ENCODE data around the gene NEMP1.
"Not testable (repeated sequence)": the region's sequence is repeated elsewhere in the genome, so short reads cannot be mapped to it uniquely, and the experiment has no call there.

The NEMP1 gene

DNA sequence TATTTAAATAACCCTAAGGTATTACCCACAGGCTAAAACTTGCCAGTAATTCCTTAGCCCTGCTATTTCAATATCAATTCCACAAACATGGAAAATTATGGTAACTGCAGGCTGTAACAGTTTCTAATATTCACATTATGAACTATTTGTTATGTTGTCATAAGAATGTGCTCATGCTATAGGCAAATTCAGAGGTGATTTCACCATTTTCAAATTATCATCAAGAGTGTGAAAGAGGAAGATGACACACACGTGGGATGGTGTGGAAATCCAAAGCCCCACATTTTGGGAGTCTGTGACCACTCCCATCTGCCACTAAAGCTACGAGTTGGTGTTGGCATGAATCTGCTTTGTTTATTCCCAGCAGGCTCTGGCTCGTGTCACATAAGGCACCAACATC lies 22.8 kb downstream of the NEMP1 start:
- Histone ChIP-seq H3K23ac (ENCODE audit: low read depth, low read length, poor library complexity) (no peak overlapping the region), H3K79me1 (ENCODE audit: low read depth, low read length) (no peaks in the 10 kb centered on the region), H2AK5ac (ENCODE audit: low read depth, low read length) (no peak overlapping the region), H2BK120ac (ENCODE audit: low read depth, low read length) (no peak overlapping the region), H3K18ac (ENCODE audit: low read length) (no peak overlapping the region), H3K27ac (replicated peaks; ENCODE audit: low read length) (no peak overlapping the region), H3K14ac (ENCODE audit: low read length) (no peak overlapping the region), H3K4me2 (ENCODE audit: insufficient read depth, low read length, poor library complexity, severe bottlenecking) (no peak overlapping the region), H3K27me3 (ENCODE audit: control insufficient read depth in 3 of 3, insufficient read depth in 3 of 3, low read depth in 1 of 3, low read length in 3 of 3) (no peaks in the 10 kb centered on the region), H2AFZ (ENCODE audit: low read length) (no peak overlapping the region), H3K9ac (ENCODE audit: low read depth, low read length, poor library complexity) (no peak overlapping the region), H4K91ac (ENCODE audit: low read depth, low read length, poor library complexity) (no peak overlapping the region), H3K4me1 (ENCODE audit: control insufficient read depth in 2 of 2, insufficient read depth in 1 of 2, low read depth in 1 of 2, low read length in 2 of 2) (no peaks in the 10 kb centered on the region), H3K36me3 (replicated peaks in 1 of 2; ENCODE audit: control insufficient read depth in 2 of 2, insufficient read depth in 2 of 2, low read length in 2 of 2) (peaks cover 27 to 63% of the 10 kb centered on the region in 2 donors), H2BK15ac (ENCODE audit: low read length) (no peak overlapping the region), H4K8ac (ENCODE audit: low read depth, low read length) (no peak overlapping the region), H2BK5ac (ENCODE audit: low read length) (no peak overlapping the region), H3K9me3 (replicated peaks in 1 of 2; ENCODE audit: control insufficient read depth in 2 of 2, insufficient read depth in 1 of 2, low read depth in 1 of 2, low read length in 2 of 2) (peaks cover 0 to 3% of the 10 kb centered on the region in 2 donors), H2BK12ac (ENCODE audit: low read length) (no peak overlapping the region), H3K4me3 (ENCODE audit: low read length in 2 of 2) (no peak overlapping the region), H3K4ac (ENCODE audit: low read length) (no peak overlapping the region)
- DNase-seq (ENCODE audit: low spot score): no peak
- no CpG with 5 or more reads among the region's 3 CpGs for WGBS, 2 donors (ENCODE audit: extremely low coverage in 2 of 2, insufficient read length in 2 of 2, insufficient replicate concordance in 1 of 2)

GRCh38 chr12:57053901-57054300 lies 24.7 kb downstream of the NEMP1 start:
- not testable (repeated sequence) for H2BK12ac ChIP-seq (ENCODE audit: low read length); H2BK15ac ChIP-seq (ENCODE audit: low read length); H3K79me1 ChIP-seq (ENCODE audit: low read depth, low read length); H3K9ac ChIP-seq (ENCODE audit: low read depth, low read length, poor library complexity); H3K9me3 ChIP-seq (replicated peaks in 1 of 2; ENCODE audit: control insufficient read depth in 2 of 2, insufficient read depth in 1 of 2, low read depth in 1 of 2, low read length in 2 of 2); H3K4me3 ChIP-seq (ENCODE audit: low read length in 2 of 2); H2AFZ ChIP-seq (ENCODE audit: low read length); H3K4ac ChIP-seq (ENCODE audit: low read length); H3K4me1 ChIP-seq (ENCODE audit: control insufficient read depth in 2 of 2, insufficient read depth in 1 of 2, low read depth in 1 of 2, low read length in 2 of 2); H4K91ac ChIP-seq (ENCODE audit: low read depth, low read length, poor library complexity); H3K27ac ChIP-seq (replicated peaks; ENCODE audit: low read length); H4K8ac ChIP-seq (ENCODE audit: low read depth, low read length); H2BK120ac ChIP-seq (ENCODE audit: low read depth, low read length); H2AK5ac ChIP-seq (ENCODE audit: low read depth, low read length); H3K4me2 ChIP-seq (ENCODE audit: insufficient read depth, low read length, poor library complexity, severe bottlenecking); H3K23ac ChIP-seq (ENCODE audit: low read depth, low read length, poor library complexity); H3K27me3 ChIP-seq (ENCODE audit: control insufficient read depth in 3 of 3, insufficient read depth in 3 of 3, low read depth in 1 of 3, low read length in 3 of 3); H2BK5ac ChIP-seq (ENCODE audit: low read length); DNase-seq (ENCODE audit: low spot score); H3K14ac ChIP-seq (ENCODE audit: low read length); H3K18ac ChIP-seq (ENCODE audit: low read length)
- no CpG with 5 or more reads among the region's 4 CpGs for WGBS, 2 donors (ENCODE audit: extremely low coverage in 2 of 2, insufficient read length in 2 of 2, insufficient replicate concordance in 1 of 2)
- peaks cover 16 to 44% of the 10 kb centered on the region in 2 donors for H3K36me3 ChIP-seq (replicated peaks in 1 of 2; ENCODE audit: control insufficient read depth in 2 of 2, insufficient read depth in 2 of 2, low read length in 2 of 2)

- H2AFZ ChIP-seq (ENCODE audit: low read length); H4K91ac ChIP-seq (ENCODE audit: low read depth, low read length, poor library complexity); H3K4me1 ChIP-seq (ENCODE audit: control insufficient read depth in 2 of 2, insufficient read depth in 1 of 2, low read depth in 1 of 2, low read length in 2 of 2); H2AK5ac ChIP-seq (ENCODE audit: low read depth, low read length); H3K79me1 ChIP-seq (ENCODE audit: low read depth, low read length); H2BK15ac ChIP-seq (ENCODE audit: low read length); H2BK120ac ChIP-seq (ENCODE audit: low read depth, low read length); H3K4me3 ChIP-seq (ENCODE audit: low read length in 2 of 2); H2BK12ac ChIP-seq (ENCODE audit: low read length); H3K18ac ChIP-seq (ENCODE audit: low read length); H3K27me3 ChIP-seq (ENCODE audit: control insufficient read depth in 3 of 3, insufficient read depth in 3 of 3, low read depth in 1 of 3, low read length in 3 of 3); H3K23ac ChIP-seq (ENCODE audit: low read depth, low read length, poor library complexity); DNase-seq (ENCODE audit: low spot score); H3K27ac ChIP-seq (replicated peaks; ENCODE audit: low read length); H2BK5ac ChIP-seq (ENCODE audit: low read length); H3K9me3 ChIP-seq (replicated peaks in 1 of 2; ENCODE audit: control insufficient read depth in 2 of 2, insufficient read depth in 1 of 2, low read depth in 1 of 2, low read length in 2 of 2); H3K4ac ChIP-seq (ENCODE audit: low read length); H3K9ac ChIP-seq (ENCODE audit: low read depth, low read length, poor library complexity); H3K14ac ChIP-seq (ENCODE audit: low read length); H4K8ac ChIP-seq (ENCODE audit: low read depth, low read length); H3K4me2 ChIP-seq (ENCODE audit: insufficient read depth, low read length, poor library complexity, severe bottlenecking): not testable (repeated sequence)
- H3K36me3 ChIP-seq (replicated peaks in 1 of 2; ENCODE audit: control insufficient read depth in 2 of 2, insufficient read depth in 2 of 2, low read length in 2 of 2): peaks cover 9 to 36% of the 10 kb centered on the region in 2 donors
- WGBS, 2 donors (ENCODE audit: extremely low coverage in 2 of 2, insufficient read length in 2 of 2, insufficient replicate concordance in 1 of 2): no CpG with 5 or more reads among the region's 4 CpGs
Observed at GRCh38 chr12:57053146-57053545, 25.4 kb downstream of the NEMP1 start.

DNA sequence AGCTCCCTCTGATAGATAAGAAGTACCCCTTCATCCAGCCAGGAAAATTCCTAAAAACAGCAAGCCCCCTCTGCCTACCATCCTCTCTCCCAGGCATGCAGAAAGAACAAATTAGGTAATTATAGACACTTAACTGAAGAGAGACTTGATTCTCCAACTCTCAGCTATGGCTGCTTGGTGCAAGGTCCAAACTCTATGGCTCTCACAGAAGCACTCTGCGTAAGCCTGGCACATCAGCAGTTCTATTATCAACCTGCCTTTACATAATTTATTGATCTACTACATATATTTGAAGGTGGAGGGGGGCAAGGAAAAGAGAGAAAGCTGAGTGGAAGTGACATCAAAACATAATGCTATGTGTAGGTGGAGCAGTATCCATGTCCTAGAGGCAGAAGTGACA lies 27.6 kb downstream of the NEMP1 start:
- Histone ChIP-seq H3K4ac (ENCODE audit: low read length) (no peak overlapping the region), H2BK5ac (ENCODE audit: low read length) (no peak overlapping the region), H3K23ac (ENCODE audit: low read depth, low read length, poor library complexity) (no peak overlapping the region), H3K9ac (ENCODE audit: low read depth, low read length, poor library complexity) (no peak overlapping the region), H3K18ac (ENCODE audit: low read length) (no peak overlapping the region), H3K9me3 (replicated peaks in 1 of 2; ENCODE audit: control insufficient read depth in 2 of 2, insufficient read depth in 1 of 2, low read depth in 1 of 2, low read length in 2 of 2) (peaks cover 0 to 3% of the 10 kb centered on the region in 2 donors), H2BK12ac (ENCODE audit: low read length) (no peak overlapping the region), H3K4me3 (ENCODE audit: low read length in 2 of 2) (no peak overlapping the region), H3K27me3 (ENCODE audit: control insufficient read depth in 3 of 3, insufficient read depth in 3 of 3, low read depth in 1 of 3, low read length in 3 of 3) (peaks cover 0 to 17% (median 0%) of the 10 kb centered on the region in 3 experiments), H2BK120ac (ENCODE audit: low read depth, low read length) (no peak overlapping the region), H3K4me2 (ENCODE audit: insufficient read depth, low read length, poor library complexity, severe bottlenecking) (no peak overlapping the region), H3K4me1 (ENCODE audit: control insufficient read depth in 2 of 2, insufficient read depth in 1 of 2, low read depth in 1 of 2, low read length in 2 of 2) (peaks cover 0 to 2% of the 10 kb centered on the region in 2 donors), H2AFZ (ENCODE audit: low read length) (no peak overlapping the region), H2BK15ac (ENCODE audit: low read length) (no peak overlapping the region), H3K14ac (ENCODE audit: low read length) (no peak overlapping the region), H3K27ac (replicated peaks; ENCODE audit: low read length) (no peak overlapping the region), H4K91ac (ENCODE audit: low read depth, low read length, poor library complexity) (no peak overlapping the region), H2AK5ac (ENCODE audit: low read depth, low read length) (no peak overlapping the region), H3K36me3 (replicated peaks in 1 of 2; ENCODE audit: control insufficient read depth in 2 of 2, insufficient read depth in 2 of 2, low read length in 2 of 2) (peaks cover 0 to 15% of the 10 kb centered on the region in 2 donors), H4K8ac (ENCODE audit: low read depth, low read length) (no peak overlapping the region), H3K79me1 (ENCODE audit: low read depth, low read length) (no peaks in the 10 kb centered on the region)
- DNase-seq (ENCODE audit: low spot score): no peak
- WGBS, 2 donors (ENCODE audit: extremely low coverage in 2 of 2, insufficient read length in 2 of 2, insufficient replicate concordance in 1 of 2): no CpG with 5 or more reads among the region's 1 CpG
